Endothelial cell of hepatic sinusoid (primary cell): ENCODE results near the gene ARL15.

Experiments
- in situ Hi-C: cut with HindIII; loops from 2 replicates; pipeline ENCODE4 v1.10.0; 2017; ENCODE audit warnings: low sequenced_read_pairs

Gene ARL15

GRCh38 chr5:54103871-54104270, 206.5 kb downstream of the ARL15 start:
- in situ Hi-C loops = no loop called here

- in situ Hi-C loops = no loop called here
Measured at GRCh38 chr5:54098267-54098666, 212.1 kb downstream of the ARL15 start.

- in situ Hi-C loops = no loop called here
Measured at GRCh38 chr5:54095969-54096368, 214.4 kb downstream of the ARL15 start.

DNA sequence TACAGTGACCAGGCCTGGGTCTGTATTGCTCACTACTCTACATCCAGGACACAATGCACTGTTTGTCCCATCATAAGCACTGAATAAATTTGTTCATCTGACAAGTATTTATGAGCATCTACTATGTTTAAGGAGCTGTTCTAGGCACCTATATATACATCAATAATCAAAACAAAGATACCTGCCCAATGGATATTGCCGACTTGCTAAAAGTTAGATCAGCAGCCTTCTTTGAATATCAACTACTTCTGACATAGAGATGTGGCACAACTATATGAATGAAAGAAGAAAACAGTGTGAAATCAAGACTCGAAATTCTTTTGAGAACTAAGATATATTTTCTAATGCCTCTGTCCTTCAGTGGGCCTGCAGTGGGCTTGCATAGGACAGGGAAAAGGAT, 215.7 kb downstream of the ARL15 start:
- in situ Hi-C loops = no loop called here

GRCh38 chr5:54093861-54094260, 216.5 kb downstream of the ARL15 start:
- in situ Hi-C loops = no loop called here

DNA sequence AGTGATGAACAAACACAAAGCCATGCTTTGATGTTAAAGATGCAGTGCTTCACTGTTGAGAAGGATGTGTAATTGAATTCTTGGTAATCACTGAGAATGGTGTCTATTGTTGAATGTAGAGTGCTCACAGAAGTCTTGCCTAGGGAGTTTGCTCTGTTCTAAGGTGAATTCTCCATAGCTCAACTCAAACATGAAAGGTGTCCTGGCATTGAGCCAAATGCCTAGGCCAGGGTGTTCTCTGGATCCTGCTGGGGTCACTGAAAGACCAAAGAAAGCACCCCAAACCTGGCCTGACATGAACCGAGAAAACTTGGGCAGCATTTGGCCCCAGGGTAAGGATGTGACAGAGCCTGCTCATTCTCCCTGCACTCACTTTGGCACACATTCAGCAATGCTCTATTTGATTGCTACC, 217.3 kb downstream of the ARL15 start:
- in situ Hi-C loops = no loop called here

DNA sequence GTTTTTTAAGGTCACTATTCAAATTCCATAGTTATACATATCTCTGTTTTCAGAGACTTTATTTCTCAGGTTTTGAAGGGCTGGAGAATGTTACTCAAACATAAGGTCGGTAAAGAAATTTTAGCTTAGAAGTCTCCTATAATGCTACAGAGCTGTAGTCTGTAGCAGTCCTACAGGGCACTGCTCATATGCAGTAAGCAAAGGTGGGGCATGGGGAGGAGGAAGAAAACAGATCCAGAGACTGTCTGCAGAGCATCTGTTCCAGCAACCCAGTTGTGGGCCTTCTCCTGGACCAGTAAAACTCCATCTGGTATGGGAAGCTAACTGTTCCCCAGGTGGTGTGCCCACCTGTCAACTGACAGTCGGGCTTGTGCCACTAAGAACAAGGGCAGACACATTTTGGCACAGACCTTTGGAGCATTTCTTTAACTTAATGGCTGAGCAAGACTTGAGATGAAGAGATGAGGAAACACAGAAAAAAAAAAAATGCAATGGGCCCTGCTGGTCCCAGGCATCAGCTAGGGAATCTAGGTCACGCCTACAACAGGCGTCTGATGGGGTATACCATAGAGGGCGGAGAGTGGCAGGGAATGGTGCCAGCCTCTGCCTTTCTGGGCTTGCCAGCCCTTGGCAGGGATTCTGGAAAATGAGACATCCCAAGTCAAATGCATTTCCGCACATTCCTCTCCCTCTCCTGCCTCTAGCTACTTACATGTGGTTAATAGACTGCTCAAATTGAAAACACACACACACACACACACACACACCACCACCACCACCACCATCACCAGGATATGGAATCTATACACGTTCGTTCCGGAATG, 218.9 kb downstream of the ARL15 start:
- in situ Hi-C loops = no loop called here

- in situ Hi-C loops = no loop called here
Measured at GRCh38 chr5:54090495-54091120, 219.8 kb downstream of the ARL15 start.

DNA sequence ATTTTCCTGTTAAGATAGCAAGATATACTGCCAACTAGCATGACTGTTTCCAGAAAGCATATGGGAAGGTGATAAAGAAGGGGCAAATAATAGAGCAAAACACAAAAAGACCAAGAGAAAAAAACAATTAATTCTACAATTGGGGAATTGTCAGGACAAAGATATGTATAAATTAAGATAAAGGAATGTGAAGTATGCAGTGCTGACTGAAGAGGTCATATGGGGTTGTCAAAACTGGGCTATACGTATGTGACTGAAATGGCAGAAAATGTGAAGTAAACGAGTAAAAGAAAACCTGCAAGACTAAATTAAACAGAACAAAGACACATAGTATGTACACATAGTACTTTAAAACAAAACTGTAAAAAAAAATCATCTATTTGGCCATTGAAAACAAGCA, 222.3 kb downstream of the ARL15 start:
- in situ Hi-C loops = no loop called here

GRCh38 chr5:54087436-54087835, 222.9 kb downstream of the ARL15 start:
- in situ Hi-C loops = no loop called here

DNA sequence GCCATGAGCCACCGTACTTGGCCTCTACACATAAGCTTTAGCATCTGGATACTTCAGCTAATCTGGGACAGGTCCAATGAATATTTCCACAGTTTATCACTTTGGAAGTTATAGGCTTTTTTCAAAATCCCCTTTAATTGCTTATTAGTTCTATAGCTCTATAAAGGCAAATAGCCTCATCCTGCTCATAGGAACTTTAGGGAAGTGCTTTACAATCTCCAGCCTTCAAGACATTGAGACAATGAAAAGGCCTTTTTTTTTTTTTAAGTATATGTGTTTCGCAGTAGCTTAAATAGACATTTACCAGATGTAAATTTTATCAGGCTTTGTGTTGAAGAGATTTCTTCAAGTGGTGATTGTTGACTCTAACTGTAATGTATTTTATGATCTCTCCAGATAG, 224.2 kb downstream of the ARL15 start:
- in situ Hi-C loops = no loop called here

DNA sequence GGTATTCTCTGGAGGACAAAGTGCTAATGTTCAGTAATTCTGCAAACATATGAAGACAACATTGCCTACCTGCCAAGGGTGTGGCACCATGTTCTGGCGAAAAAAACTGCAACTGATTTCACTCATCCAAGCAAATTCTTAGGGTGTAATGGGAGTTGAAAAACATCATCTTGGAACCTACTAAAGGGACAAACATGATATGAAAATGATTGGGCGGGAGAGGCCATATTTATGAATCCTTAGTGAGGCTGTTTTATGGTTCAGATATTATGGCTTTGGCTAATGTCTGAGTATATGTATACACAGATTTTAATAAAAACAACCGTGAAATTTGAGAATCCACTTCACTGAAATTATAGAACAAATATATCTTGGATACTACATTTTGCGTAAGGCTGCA, 225.7 kb downstream of the ARL15 start:
- in situ Hi-C loops = no loop called here

DNA sequence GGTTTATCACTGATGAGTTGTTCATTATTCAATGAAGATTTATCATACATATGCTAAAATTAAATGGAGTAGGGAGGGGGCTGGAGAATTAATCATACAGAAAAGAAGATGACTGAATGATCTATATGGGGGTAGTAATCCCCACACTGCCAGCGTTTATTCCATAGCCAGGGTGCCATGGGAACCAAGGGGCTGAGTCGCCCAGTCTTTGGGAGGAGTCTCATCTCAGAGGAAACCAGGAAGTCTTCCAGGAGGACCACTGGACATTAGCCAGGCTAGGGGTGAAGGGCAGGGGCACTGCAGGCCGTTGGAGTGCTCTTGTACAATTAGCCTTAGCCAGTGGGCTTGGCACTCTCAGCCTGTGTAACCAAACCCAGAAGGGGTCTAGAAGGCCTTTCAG, 226.5 kb downstream of the ARL15 start:
- in situ Hi-C loops = no loop called here

DNA sequence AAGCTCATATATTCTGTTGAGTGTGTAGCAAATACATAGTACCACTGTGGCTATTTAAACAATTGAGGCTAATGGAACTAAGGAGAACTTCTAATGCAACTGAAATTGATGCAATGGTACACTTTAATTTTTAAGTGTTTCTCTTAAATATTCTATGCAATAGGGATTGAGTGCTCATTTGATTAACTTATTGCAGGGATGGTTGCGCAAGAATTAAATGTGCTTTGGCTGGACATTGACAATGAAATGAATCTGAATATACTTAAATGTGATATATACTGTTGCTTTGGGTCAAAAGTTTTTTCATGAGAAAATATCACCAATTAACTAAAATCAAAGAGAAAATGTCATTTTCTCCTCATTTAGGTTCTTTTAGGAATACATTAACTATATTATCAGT, 227.1 kb downstream of the ARL15 start:
- in situ Hi-C loops = no loop called here

DNA sequence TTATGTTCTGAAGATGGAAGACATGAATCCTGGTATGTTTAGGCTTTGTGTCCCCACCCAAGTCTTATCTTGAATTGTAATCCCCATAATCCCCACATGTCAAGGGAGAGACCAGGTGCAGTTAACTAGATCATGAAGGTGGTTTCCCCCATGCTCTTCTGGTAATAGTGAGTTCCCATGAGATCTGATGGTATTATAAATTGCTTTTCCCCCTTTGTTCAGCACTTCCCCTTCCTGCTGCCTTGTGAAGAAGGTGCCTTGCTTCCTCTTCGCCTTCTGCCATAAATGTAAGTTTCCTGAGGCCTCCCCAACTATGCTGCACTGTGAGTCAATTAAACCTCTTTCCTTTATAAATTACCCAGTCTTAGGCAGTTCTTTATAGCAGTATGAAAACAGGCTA, 229.0 kb downstream of the ARL15 start:
- in situ Hi-C loops = no loop called here

DNA sequence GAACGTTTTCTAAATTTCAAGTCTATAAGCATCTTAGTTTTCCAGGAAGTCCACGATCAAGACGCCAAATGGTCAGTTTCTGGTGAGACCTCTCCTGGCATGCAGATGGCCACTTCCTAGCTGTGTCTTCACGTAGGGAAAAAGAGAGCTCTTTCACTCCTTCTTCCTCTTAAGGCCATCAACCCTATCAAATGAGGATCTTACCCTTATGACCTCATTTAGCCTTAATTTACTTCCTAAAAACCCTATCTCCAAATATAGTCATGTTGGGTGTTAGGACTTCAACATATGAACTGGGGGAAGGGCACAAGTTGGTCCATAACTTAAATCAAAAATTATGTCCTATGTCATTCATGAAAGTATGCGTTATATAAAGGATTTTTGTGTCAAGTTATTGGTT, 229.5 kb downstream of the ARL15 start:
- in situ Hi-C loops = no loop called here

DNA sequence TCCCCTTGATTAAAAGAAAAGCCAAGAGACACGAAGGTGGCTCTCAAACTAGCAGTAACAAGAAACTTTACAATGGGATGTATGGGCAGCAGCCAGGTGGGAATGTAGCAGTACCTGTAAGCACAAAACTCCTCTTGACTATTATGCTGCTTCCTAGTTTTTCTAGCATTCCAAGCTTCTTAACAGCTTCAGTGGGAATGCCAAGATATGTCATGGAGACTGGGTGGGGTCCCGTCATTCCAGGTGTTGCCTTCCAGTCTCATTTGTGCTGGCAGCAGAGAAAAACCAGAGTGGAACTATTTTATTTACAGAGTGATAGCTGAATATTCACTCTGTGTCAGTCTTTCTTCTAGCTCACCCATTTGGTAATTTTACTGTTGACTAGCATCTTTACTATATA, 236.6 kb downstream of the ARL15 start:
- in situ Hi-C loops = no loop called here

DNA sequence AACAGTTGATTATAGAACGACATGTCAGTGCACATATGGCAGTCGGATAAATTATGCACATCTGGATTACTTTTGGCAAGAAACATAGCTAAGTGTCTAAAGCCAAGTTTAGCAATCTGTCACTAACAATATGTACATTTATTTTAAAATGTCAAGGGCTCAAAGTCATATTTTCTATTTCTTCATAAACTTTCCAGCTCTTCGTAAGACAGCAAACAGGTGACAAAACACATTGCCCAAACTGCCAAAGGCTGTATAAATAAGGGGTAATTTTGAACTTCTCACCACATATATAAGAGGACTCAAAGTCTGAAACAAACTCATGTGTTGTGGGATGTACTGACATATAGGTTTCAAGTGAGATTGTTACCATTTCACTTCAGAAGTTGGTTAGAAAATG, 237.2 kb downstream of the ARL15 start:
- in situ Hi-C loops = no loop called here

GRCh38 chr5:54066433-54066832, 243.9 kb downstream of the ARL15 start:
- in situ Hi-C loops = no loop called here

GRCh38 chr5:54063817-54064216, 246.6 kb downstream of the ARL15 start:
- in situ Hi-C loops = loop anchor here (5.0 kb wide), 1 partner anchor 52 kb away; no protein-coding TSS in a partner anchor

DNA sequence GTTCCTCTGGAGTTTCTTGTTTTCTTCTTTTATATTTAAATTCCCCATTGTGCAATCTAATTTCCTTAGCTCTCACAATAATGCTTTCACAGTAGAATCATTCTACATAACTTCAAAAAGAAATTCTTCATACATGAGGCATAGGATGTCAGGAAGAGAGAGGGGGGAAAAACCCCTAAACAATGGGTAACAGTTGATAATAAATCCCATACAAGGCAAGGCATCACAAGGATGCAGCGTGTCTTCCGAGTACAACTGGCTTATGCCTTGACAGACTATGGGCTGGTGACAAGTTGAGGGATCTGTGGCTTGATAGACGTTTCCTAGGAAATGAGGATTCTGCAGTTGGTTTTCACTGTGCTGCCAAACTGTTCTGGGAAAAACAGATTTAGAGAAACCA, 247.4 kb downstream of the ARL15 start:
- in situ Hi-C loops = loop anchor here (5.0 kb wide), 1 partner anchor 51 kb away; no protein-coding TSS in a partner anchor

DNA sequence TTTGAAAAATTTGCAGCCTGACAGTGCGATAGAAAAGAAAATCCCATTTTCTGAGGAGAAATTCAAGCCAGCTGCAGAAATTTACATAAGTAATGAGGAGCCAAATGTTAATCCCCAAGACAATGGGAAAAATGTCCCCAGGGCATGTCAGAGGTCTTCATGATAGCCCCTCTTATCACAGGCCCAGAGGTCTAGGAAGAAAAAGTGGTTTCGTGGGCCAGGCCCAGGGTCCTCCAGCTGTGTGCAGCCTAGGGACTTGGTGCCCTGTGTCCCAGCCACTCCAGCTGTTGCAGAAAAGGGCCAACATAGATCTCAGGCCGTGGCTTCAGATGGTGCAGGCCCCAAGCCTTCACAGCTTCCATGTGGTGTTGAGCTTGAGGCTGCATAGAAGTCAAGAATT, 249.5 kb downstream of the ARL15 start:
- in situ Hi-C loops = loop anchor here (5.0 kb wide), 1 partner anchor 49 kb away; no protein-coding TSS in a partner anchor
